ENCODE measurements around the gene CNTNAP5. TPM values are rescaled to one million over a fixed set of nuclear protein-coding genes. Genes with fewer than 3 reads are reported as not detected.

CNTNAP5 gene
- total and polyA plus RNA-seq, 3 donors from 2014 or later = 0.29 to 0.39 (median 0.31) TPM

DNA sequence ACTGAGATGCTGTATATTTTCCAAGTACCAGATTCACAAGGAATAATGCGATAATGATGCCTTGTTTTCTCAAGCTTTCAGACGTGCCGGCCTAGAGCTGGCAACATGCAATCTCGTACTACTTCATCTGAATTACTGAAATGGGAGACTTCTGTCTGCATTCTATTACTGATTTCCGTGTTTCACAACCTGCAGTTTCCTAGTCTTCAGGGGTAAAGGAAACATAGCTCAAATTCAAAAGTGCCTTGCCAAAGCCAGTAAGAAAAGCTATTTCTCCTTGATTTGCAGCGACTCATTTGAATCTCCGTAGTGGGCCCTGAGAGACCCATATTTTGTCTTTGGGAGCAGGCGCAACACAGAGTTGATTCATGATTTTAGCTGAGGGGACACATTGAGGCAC, 289.0 kb downstream of the CNTNAP5 start:
- no peak overlapping the region for H3K4me3 ChIP-seq
- TF ChIP-seq POLR2A (IDR thresholded peaks at IDR 0.05) = no peak
- TF ChIP-seq, protein P1, sequence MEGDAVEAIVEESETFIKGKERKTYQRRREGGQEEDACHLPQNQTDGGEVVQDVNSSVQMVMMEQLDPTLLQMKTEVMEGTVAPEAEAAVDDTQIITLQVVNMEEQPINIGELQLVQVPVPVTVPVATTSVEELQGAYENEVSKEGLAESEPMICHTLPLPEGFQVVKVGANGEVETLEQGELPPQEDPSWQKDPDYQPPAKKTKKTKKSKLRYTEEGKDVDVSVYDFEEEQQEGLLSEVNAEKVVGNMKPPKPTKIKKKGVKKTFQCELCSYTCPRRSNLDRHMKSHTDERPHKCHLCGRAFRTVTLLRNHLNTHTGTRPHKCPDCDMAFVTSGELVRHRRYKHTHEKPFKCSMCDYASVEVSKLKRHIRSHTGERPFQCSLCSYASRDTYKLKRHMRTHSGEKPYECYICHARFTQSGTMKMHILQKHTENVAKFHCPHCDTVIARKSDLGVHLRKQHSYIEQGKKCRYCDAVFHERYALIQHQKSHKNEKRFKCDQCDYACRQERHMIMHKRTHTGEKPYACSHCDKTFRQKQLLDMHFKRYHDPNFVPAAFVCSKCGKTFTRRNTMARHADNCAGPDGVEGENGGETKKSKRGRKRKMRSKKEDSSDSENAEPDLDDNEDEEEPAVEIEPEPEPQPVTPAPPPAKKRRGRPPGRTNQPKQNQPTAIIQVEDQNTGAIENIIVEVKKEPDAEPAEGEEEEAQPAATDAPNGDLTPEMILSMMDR (IDR thresholded peaks at IDR 0.05) = no peak
- WGBS, 2 donors = 84 to 90% methylated on average over 8 of the region's 8 CpGs
- no peaks in the 10 kb centered on the region for H3K36me3 ChIP-seq (ENCODE audit: low read depth, missing control alignments)
- H3K27me3 ChIP-seq = no peaks in the 10 kb centered on the region
- intact Hi-C loops (cut with DNase I; ENCODE audit: low total_unique reads) = no loop called here
- H3K9me3 ChIP-seq = no peaks in the 10 kb centered on the region
- H3K27ac ChIP-seq = no peak overlapping the region
- DNase-seq = no peak
- H3K4me1 ChIP-seq = no peaks in the 10 kb centered on the region

DNA sequence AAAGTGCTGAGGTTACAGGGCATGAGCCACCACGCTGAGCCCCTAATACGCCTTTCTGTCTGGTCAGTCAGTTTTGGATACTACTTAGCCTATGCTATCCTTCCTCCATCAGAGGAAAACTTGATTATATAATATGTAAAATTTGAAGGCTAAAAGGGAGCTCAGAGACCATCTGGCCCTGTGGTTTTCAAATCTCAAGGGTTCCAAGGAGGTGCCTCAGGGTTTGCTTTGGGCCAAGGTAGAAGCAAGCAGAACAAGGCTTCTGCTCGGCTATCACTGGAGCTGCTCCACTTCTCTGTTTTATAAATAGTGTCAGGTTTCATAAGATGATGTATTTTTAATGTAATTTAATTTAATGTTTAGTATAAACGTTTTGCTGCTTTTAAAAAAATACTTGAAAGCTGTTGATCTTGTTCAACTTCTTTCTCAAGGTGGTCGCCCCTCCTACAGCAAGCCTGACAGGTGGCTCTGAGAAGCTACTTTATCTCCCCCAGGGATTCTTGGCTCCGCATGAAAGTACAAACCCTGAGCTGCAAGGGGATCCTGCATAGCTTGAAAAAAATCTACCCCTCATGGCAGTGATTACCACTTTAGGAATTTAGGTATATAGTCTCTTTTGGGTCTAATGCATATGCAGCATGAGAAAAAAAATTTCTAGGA, 290.3 kb downstream of the CNTNAP5 start:
- Histone ChIP-seq H3K36me3 (ENCODE audit: low read depth, missing control alignments) (no peaks in the 10 kb centered on the region), H3K4me3 (no peak overlapping the region), H3K27ac (no peak overlapping the region), H3K9me3 (no peaks in the 10 kb centered on the region), H3K4me1 (no peaks in the 10 kb centered on the region), H3K27me3 (no peaks in the 10 kb centered on the region)
- no peak for TF ChIP-seq POLR2A (IDR thresholded peaks at IDR 0.05)
- TF ChIP-seq, protein P1 (IDR thresholded peaks at IDR 0.05) = no peak
- WGBS, 2 donors = 74 to 82% methylated on average over 6 of the region's 6 CpGs
- intact Hi-C loops (cut with DNase I; ENCODE audit: low total_unique reads) = no loop called here
- no peak for DNase-seq

GRCh38 chr2:124316133-124316532, 291.0 kb downstream of the CNTNAP5 start:
- no peak for DNase-seq
- no peak overlapping the region for H3K27ac ChIP-seq
- no peaks in the 10 kb centered on the region for H3K36me3 ChIP-seq (ENCODE audit: low read depth, missing control alignments)
- intact Hi-C loops (cut with DNase I; ENCODE audit: low total_unique reads) = no loop called here
- H3K4me1 ChIP-seq = no peaks in the 10 kb centered on the region
- TF ChIP-seq POLR2A (IDR thresholded peaks at IDR 0.05) = no peak
- no peaks in the 10 kb centered on the region for H3K9me3 ChIP-seq
- H3K27me3 ChIP-seq = no peaks in the 10 kb centered on the region
- H3K4me3 ChIP-seq = no peak overlapping the region
- WGBS, 2 donors = 81 to 82% methylated on average over 3 of the region's 3 CpGs

GRCh38 chr2:124316881-124317605, 292.0 kb downstream of the CNTNAP5 start:
- no peak for TF ChIP-seq POLR2A (IDR thresholded peaks at IDR 0.05)
- TF ChIP-seq, protein P1 (IDR thresholded peaks at IDR 0.05) = no peak
- no peak overlapping the region for H3K4me3 ChIP-seq
- H3K27ac ChIP-seq = no peak overlapping the region
- H3K36me3 ChIP-seq (ENCODE audit: low read depth, missing control alignments) = no peaks in the 10 kb centered on the region
- no peaks in the 10 kb centered on the region for H3K9me3 ChIP-seq
- H3K4me1 ChIP-seq = no peaks in the 10 kb centered on the region
- no peaks in the 10 kb centered on the region for H3K27me3 ChIP-seq
- no peak for DNase-seq
- intact Hi-C loops (cut with DNase I; ENCODE audit: low total_unique reads) = no loop called here
- WGBS, 2 donors = 57 to 71% methylated on average over 5 of the region's 5 CpGs

- Histone ChIP-seq H3K4me3 (no peak overlapping the region), H3K9me3 (no peaks in the 10 kb centered on the region), H3K36me3 (ENCODE audit: low read depth, missing control alignments) (no peaks in the 10 kb centered on the region), H3K4me1 (no peaks in the 10 kb centered on the region), H3K27me3 (no peaks in the 10 kb centered on the region), H3K27ac (no peak overlapping the region)
- 79 to 81% methylated on average over 1 of the region's 1 CpG for WGBS, 2 donors
- DNase-seq = no peak
- TF ChIP-seq, protein P1 (IDR thresholded peaks at IDR 0.05) = no peak
- no peak for TF ChIP-seq POLR2A (IDR thresholded peaks at IDR 0.05)
- intact Hi-C loops (cut with DNase I; ENCODE audit: low total_unique reads) = no loop called here
These were observed 292.5 kb downstream of the CNTNAP5 start for GRCh38 chr2:124317628-124318027.
